ENCODE data around the gene SPACA6.
"Not testable (repeated sequence)": the region's sequence is repeated elsewhere in the genome, so short reads cannot be mapped to it uniquely, and the experiment has no call there.

The SPACA6 gene

GRCh38 chr19:51733742-51734522, 40.8 kb downstream of the SPACA6 start:
- DNase-seq (ENCODE audit: low read depth in 1 of 2, low spot score in 1 of 2): no peak

- DNase-seq (ENCODE audit: low read depth in 1 of 2, low spot score in 1 of 2): no peak
Observed at GRCh38 chr19:51735759-51736449, 42.8 kb downstream of the SPACA6 start.

- no peak for DNase-seq (ENCODE audit: low read depth in 1 of 2, low spot score in 1 of 2)
Observed at GRCh38 chr19:51737389-51737788, 44.3 kb downstream of the SPACA6 start.

- no peak for DNase-seq (ENCODE audit: low read depth in 1 of 2, low spot score in 1 of 2)
Observed at GRCh38 chr19:51737924-51738323, 44.8 kb downstream of the SPACA6 start.

GRCh38 chr19:51738523-51738922, 45.4 kb downstream of the SPACA6 start:
- not testable (repeated sequence) for DNase-seq (ENCODE audit: low read depth in 1 of 2, low spot score in 1 of 2)

GRCh38 chr19:51739466-51740213, 46.5 kb downstream of the SPACA6 start:
- no peak for DNase-seq (ENCODE audit: low read depth in 1 of 2, low spot score in 1 of 2)

- DNase-seq (ENCODE audit: low read depth in 1 of 2, low spot score in 1 of 2): no peak
Observed at GRCh38 chr19:51740356-51740755, 47.2 kb downstream of the SPACA6 start.

- no peak for DNase-seq (ENCODE audit: low read depth in 1 of 2, low spot score in 1 of 2)
Observed at GRCh38 chr19:51742789-51743188, 49.7 kb downstream of the SPACA6 start.

- no peak for DNase-seq (ENCODE audit: low read depth in 1 of 2, low spot score in 1 of 2)
Observed at GRCh38 chr19:51743405-51743804, 50.3 kb downstream of the SPACA6 start.

- no peak for DNase-seq (ENCODE audit: low read depth in 1 of 2, low spot score in 1 of 2)
Observed at GRCh38 chr19:51746731-51747130, 53.6 kb downstream of the SPACA6 start.

- no peak for DNase-seq (ENCODE audit: low read depth in 1 of 2, low spot score in 1 of 2)
Observed at GRCh38 chr19:51749979-51750378, 56.8 kb downstream of the SPACA6 start.

GRCh38 chr19:51750400-51751094, 57.4 kb downstream of the SPACA6 start:
- DNase-seq (ENCODE audit: low read depth in 1 of 2, low spot score in 1 of 2): no peak

GRCh38 chr19:51751655-51752054, 58.5 kb downstream of the SPACA6 start, which contains the start of gene FPR1:
TSS of gene FPR1 (minus strand) at chr19:51751878. CDS start at chr19:51746994, 4,884 bp downstream.
- DNase-seq (ENCODE audit: low read depth in 1 of 2, low spot score in 1 of 2): no peak

GRCh38 chr19:51754109-51754508, 61.0 kb downstream of the SPACA6 start:
- DNase-seq (ENCODE audit: low read depth in 1 of 2, low spot score in 1 of 2): no peak

GRCh38 chr19:51754770-51755169, 61.6 kb downstream of the SPACA6 start:
- DNase-seq (ENCODE audit: low read depth in 1 of 2, low spot score in 1 of 2): no peak

Data from activated CD4-positive, alpha-beta T cell treated with anti-CD3 and anti-CD28 coated beads, Interleukin-2, amount 50 U/mL, for 24 hours (primary cell).